SH-SY5Y (cell line): ENCODE results near the gene CHN1.

Source experiments
- GATA2 ChIP-seq: IDR thresholded peaks from 2 replicates; pipeline ENCODE4 v1.6.1; 2011; ENCODE audit warnings: mild to moderate bottlenecking, low read depth, low read length
- GATA3 ChIP-seq: IDR thresholded peaks from 2 replicates; pipeline ENCODE4 v1.6.1; 2011; ENCODE audit warnings: low read depth, mild to moderate bottlenecking, low read length, moderate library complexity

CHN1 gene

GRCh38 chr2:174784909-174785308 is 220.3 kb downstream of the CHN1 start:
- TF ChIP-seq GATA2 (no peak), GATA3 (no peak)

DNA sequence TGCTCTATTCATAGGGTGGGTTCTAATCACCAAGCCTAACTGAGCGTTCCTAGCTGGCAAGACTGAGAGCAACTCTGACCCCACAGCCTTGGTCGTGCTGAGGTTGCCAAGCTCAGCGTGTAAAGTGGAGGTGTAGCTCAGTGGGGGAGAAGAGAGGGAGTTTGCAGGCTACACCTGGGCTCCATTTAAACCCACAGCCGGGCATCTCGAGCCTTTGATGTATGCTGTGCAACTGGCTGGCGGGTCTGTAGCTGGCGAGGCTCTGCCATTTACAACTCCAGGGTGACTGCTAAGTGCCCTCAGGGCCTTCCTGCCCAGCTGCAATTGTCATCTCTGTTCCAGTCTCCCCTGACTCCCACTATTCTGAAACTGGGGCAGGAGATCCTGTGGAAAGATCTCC is 220.9 kb downstream of the CHN1 start:
- TF ChIP-seq GATA2: no peak
- TF ChIP-seq GATA3: no peak

DNA sequence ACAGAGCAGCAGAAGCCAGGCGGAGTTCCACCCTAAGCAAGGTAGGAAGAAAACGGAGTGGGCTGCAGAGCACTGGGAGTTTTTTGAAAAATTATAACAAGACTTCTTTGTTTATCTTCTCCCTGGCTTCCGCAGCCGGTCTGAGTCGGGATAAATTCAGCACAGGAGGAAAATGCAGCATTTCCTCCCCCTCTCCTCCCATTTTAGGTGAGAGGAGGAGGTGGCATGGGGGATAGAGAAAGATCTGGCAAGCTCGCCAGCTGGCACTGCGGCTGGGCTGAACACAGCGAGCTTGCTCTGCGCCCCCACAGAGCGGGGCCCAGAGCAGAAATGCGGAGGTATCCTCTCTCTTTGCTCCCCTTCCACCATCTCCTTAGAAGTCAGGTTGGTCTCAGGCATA is 223.2 kb downstream of the CHN1 start:
- TF ChIP-seq GATA3 (no peak), GATA2 (no peak)

- TF ChIP-seq GATA2 (no peak), GATA3 (no peak)
Measured at GRCh38 chr2:174781298-174781697, 223.9 kb downstream of the CHN1 start.

DNA sequence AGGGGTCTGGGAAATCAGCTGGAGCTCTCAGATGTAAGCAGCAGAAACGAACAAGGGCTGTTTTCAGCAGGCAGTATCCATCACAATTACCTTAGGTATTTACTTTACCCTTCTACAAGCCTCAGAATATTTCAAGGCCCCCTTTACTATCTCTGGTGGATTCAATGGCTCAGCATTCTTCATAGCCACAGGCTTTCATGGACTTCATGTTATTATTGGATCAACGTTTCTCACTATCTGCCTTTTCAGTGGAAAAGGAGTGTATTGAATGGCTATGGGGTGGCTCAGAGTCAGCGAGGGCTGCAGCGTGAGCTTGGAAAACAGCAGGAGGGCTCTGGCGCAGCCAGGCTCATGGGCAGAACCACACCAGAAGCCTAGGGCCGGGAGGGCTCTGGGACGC is 224.3 kb downstream of the CHN1 start:
- TF ChIP-seq GATA3 (no peak), GATA2 (no peak)

DNA sequence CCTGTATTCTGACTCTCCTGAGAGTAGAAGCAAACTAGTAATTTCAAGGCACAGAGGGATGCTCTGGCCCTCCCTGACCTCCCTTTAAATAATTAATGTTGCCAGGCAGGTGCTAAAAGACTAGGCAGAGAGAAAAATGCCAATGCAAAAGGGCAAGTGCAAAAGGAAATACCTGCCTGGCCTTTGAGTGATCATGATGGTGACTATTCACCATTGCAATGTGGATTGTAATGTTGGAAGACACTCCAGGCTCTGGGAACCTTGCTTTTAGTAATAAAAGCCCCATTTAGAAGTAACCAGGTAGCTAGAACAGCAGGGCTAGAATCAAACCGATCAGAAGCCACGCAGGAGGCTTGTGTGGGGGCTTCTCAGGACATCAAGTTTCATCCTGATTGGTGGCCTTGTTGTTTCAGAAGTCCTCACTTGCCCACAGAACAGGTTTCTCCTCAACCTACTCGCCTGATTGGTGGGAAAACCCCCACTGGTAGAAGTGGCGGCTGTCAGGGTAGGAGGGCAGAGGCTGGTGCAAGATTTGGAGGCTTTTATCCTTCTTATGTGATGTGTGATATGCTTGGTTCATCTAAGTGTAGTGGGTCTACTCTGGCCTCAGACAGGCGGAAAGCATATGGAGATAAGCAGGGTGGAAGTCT is 224.9 kb downstream of the CHN1 start:
- TF ChIP-seq GATA2 (no peak), GATA3 (no peak)

GRCh38 chr2:174779361-174779928 is 225.7 kb downstream of the CHN1 start:
- TF ChIP-seq GATA2 (no peak), GATA3 (no peak)

DNA sequence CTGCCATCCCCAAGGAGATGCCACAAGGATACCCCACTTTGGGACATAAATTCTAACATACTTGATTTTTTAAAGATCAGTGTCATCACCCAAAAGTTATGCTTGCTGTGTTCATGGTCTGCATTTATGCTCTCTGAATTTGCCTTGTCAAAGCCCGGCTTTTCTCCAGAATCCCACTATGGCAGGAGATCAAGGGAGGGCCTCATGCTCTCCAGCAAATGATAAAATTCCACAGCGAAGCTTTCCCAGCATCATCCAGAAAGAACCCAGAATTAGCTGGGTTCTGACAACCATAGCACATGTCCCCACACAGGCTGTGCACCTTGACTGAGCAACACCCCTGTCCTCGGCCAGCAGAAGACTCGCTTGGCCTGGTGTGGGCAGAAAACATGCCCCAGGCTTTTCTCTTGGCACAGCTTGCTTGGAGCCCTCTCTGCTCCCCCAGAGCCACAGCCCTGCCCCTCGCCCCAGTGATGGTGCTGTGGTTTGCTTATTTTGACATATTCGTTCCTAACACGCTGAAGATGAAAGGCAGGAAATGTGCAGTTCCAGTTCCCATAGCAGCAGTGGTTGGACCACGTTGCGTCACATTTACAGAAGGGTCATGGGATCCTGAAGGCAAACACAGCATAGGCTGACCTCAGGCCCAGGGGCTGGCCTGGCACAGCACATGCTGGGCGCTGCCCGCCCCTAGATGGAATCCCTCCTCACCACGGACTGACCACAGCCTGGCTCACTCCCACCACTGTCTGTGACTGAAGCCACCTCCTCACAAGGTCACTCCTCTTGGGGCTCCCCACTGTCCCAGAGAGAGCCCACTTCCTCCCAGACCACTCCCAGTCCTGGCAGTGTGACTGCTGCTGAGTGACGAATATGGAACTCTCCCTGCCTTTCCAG is 226.8 kb downstream of the CHN1 start:
- TF ChIP-seq GATA2 (no peak), GATA3 (no peak)

DNA sequence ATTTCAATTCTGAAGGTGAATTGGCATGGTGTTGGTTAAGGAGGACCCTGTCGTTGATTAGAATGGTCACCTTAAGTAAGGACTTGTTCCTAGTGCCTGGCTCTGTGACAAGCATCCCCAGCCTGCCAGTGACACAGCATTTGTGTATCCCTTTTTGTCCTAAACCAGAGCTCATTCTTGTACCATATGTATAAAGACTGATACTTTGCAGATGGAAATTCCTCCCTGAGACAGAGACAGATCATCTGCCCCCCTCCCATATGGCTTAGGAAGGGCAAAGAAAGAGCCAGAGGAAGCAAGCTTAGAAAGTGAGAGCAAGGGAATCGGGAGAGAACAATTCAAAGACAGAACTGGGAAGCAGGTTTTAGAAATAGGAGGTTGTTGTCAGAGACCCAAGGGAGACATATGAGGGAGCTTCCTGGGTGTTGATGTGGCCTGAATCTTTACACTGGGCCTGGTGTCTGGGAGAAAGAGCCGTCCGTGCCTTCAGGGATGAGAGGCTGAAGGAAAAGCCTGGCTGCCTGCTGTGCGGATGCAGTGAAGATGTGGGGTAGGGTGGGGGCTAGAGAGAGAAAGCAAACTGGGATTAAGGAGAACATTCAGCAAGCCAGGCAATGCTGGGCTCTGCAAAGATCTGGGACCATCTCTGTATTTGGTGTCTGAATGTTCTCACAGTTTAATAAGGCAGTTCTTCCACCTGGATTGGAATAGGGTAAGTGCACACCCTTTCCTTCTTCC is 227.7 kb downstream of the CHN1 start:
- TF ChIP-seq GATA2 (no peak), GATA3 (no peak)

DNA sequence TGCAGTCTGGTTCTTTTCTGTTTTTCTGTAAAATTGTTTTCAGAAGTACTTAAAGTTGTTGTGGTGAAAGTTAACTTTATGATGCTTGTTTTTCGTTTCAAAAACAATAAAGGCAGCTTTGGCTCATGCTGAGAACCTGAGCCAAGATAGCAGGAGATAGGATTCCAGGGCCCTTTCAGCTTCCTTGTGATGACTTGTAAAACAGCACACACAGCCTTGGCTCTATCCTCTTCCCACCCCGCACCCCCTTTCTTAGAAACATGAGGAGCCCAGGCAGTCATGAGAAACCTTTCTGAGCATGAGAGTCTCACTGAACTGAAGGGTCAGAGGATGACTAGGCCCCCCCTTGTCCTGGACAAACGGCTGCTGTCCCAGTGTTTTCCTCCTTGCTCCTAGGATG is 228.5 kb downstream of the CHN1 start:
- no peak for TF ChIP-seq GATA2
- TF ChIP-seq GATA3: no peak

DNA sequence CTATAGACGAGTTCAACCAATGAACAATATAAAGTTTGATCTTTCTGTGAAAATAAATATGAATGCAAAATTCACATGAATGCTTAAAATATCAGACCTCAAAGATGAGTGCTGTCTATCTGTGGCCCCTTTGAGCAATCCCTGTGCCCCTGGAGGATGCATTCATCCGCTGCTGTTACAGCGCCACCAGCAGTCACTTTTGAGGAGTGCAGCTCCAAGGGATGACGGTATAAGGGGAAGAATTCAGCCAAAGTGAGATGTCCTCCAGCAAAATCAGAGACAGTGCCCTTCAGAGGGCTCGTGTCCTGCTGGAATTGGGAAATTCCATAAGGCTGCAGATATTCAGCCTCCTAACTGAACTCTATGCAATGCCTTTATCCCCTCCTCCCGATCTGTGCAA is 229.0 kb downstream of the CHN1 start:
- TF ChIP-seq GATA2: no peak
- no peak for TF ChIP-seq GATA3

DNA sequence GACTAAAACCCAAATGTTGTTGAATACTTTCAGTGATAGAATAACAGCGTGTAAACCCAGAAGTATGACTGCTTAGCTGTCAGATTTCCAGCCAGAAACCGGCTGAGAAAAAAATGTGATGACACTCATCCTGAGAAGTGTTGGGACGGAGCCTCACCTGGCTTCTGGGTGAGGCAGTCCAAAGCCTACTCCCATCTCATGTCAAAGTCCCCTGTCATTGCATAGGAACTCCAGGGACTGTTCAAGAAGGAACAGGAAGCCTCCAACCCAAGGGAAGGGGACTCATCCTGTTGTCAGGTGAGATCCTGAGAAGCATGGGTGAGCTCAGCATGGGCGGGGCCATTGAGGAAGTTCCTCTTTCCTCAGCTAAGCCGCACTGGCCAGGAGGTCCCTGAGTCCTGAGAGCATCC is 229.6 kb downstream of the CHN1 start:
- no peak for TF ChIP-seq GATA2
- TF ChIP-seq GATA3: no peak

- no peak for TF ChIP-seq GATA2
- no peak for TF ChIP-seq GATA3
Measured at GRCh38 chr2:174774886-174775285, 230.3 kb downstream of the CHN1 start.

DNA sequence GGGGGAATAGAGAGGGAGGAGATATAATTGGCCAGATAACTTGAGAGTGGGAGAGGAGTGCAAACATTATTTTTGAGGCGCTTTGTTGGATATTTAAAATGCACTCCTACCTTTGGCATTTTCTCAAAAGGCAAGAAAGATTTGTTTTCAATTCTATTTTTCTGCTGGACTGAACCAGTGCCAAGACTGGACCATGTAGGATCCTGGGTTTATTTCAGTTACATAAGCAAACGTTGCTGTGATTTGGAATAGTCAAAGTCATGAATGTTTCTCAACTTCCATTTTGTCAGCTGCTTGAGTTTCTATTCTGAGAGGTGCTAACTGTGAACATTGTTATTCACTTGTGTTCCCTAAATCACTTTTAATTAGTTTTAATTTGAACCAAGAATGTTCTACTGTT is 232.0 kb downstream of the CHN1 start:
- TF ChIP-seq GATA2 (no peak), GATA3 (no peak)

DNA sequence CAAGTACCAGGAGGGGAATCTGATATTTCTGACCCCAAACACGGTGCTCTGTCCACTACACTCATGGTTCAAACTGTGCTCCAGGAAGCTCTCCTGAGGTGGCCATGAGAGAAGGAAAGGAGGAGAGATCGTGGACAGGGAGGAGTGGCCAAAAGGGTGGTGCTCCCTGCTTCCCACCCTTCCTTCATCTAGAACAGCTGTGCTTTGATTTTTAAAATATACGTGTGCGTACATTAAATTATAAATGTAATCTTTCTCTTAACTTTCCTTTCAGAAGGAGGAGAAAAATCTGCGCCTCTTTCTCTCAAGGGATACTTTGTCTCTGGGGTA is 232.7 kb downstream of the CHN1 start:
- TF ChIP-seq GATA2: no peak
- TF ChIP-seq GATA3: no peak
